CD4-positive, alpha-beta memory T cell (primary cell): ENCODE results near the gene NAALADL2. TPM values are rescaled to one million over a fixed set of nuclear protein-coding genes. Genes with fewer than 3 reads are reported as not detected.

Source experiments
- CTCF ChIA-PET: fragments of 350-600 bp; sonication (Branson Sonifier 250); formaldehyde crosslinking; loops from one replicate; lab custom pipeline; 2021; ENCODE audit warnings: inconsistent platforms; ENCODE audit not compliant: partially characterized antibody; lab: Charles Lee
- POLR2A ChIA-PET: fragments of 350-600 bp; sonication (Branson Sonifier 250); formaldehyde crosslinking; loops from one replicate; lab custom pipeline; 2021; ENCODE audit not compliant: partially characterized antibody; lab: Charles Lee
- DNase-seq, 5 donors: peaks; one replicate each; pipeline versions ENCODE4 v3.0.0 to v3.0.0-alpha.2; 2020 to 2022; ENCODE audit warnings: mixed read lengths in 1 of 5
- H3K27ac ChIP-seq: one replicate; pipeline ENCODE4 v1.7.0; 2013; ENCODE audit warnings: low read depth, low read length
- H3K27me3 ChIP-seq: 2 replicates; pipeline ENCODE4 v1.7.0; 2013; ENCODE audit warnings: mild to moderate bottlenecking, low read length, moderate library complexity; ENCODE audit not compliant: insufficient read depth
- H3K36me3 ChIP-seq: 2 replicates; pipeline ENCODE4 v1.7.0; 2013; ENCODE audit warnings: mild to moderate bottlenecking, low read length, moderate library complexity; ENCODE audit not compliant: insufficient read depth
- H3K4me1 ChIP-seq: 2 replicates; pipeline ENCODE4 v1.7.0; 2013; ENCODE audit warnings: mild to moderate bottlenecking, low read length, moderate library complexity; ENCODE audit not compliant: insufficient read depth
- H3K4me3 ChIP-seq, 2 donors: one replicate each; pipeline ENCODE4 v1.7.0; 2013; ENCODE audit warnings: low read length in 2 of 2, mild to moderate bottlenecking in 1 of 2
- H3K9me3 ChIP-seq, 2 donors: one replicate each; pipeline ENCODE4 v1.7.0; 2013; ENCODE audit warnings: low read length in 2 of 2, control low read depth in 1 of 2; ENCODE audit not compliant: control insufficient read depth in 1 of 2
- H3K27ac Mint-ChIP-seq, 7 donors: one replicate each; pipeline ENCODE4 v1.8.0; 2020 to 2021; ENCODE audit warnings: mixed read lengths in 7 of 7, mild to moderate bottlenecking in 6 of 7, inconsistent platforms in 3 of 7, moderate library complexity in 3 of 7
- H3K27me3 Mint-ChIP-seq, 2 donors: one replicate each; pipeline ENCODE4 v1.8.0; 2020 to 2021; ENCODE audit warnings: mixed read lengths in 2 of 2
- H3K36me3 Mint-ChIP-seq, 2 donors: one replicate each; pipeline ENCODE4 v1.8.0; 2020 to 2021; ENCODE audit warnings: mixed read lengths in 2 of 2, inconsistent platforms in 1 of 2, mild to moderate bottlenecking in 1 of 2
- H3K4me1 Mint-ChIP-seq, 4 donors: one replicate each; pipeline ENCODE4 v1.8.0; 2020 to 2021; ENCODE audit warnings: mixed read lengths in 4 of 4, mild to moderate bottlenecking in 1 of 4
- H3K4me3 Mint-ChIP-seq, 8 donors: one replicate each; pipeline ENCODE4 v1.8.0; 2020 to 2021; ENCODE audit warnings: mixed read lengths in 8 of 8, mild to moderate bottlenecking in 7 of 8, moderate library complexity in 6 of 8, inconsistent platforms in 3 of 8
- H3K9me3 Mint-ChIP-seq, 8 donors: one replicate each; pipeline ENCODE4 v1.8.0; 2020 to 2021; ENCODE audit warnings: mixed read lengths in 8 of 8, mild to moderate bottlenecking in 5 of 8, inconsistent platforms in 3 of 8, moderate library complexity in 1 of 8
- intact Hi-C: fragments of 100-400 bp; cut with micrococcal nuclease; formaldehyde crosslinking; loops from one replicate; pipeline ENCODE4 v1.15.1; 2023
- polyA plus RNA-seq, 2 donors: library from polyadenylated mRNA; unstranded; fragments of 300-500 nt; fragmentation: Illumina TruSeq; gene quantifications; one replicate each; pipeline ENCODE4 v1.2.3, GENCODE V29; 2021
- total RNA-seq, 2 experiments: library from RNA; stranded (reverse); gene quantifications; one replicate each; pipeline ENCODE4 v1.2.3, GENCODE V29; 2021

Gene NAALADL2
- total and polyA plus RNA-seq, 4 experiments from 2014 or later = not detected

DNA sequence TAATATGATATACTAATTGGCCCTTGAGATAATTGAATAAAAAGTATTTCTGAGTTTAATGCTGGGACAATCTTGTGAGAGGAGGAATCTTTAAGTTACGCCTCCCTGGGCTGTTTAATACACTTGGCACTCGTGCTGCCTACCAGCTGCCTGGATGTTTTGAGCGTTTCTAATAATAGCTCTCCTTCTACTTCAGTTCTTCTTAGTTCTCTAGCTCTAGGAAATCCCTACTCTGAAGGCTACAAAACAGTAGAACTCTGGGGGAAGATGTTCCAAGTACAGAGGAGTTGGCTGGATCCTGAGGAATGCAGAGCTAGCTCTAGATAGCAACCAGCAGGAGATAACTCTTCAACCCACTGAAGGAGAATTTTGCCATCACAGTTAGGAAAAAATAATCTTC lies 3.5 kb downstream of the NAALADL2 start:
- no peaks in the 10 kb centered on the region for H3K27me3 Mint-ChIP-seq
- Histone ChIP-seq H3K4me1 (no peaks in the 10 kb centered on the region), H3K36me3 (no peaks in the 10 kb centered on the region), H3K27ac (no peak overlapping the region), H3K27me3 (no peaks in the 10 kb centered on the region), H3K4me3 (no peak overlapping the region), H3K9me3 (no peaks in the 10 kb centered on the region)
- H3K4me1 Mint-ChIP-seq = no peaks in the 10 kb centered on the region
- ChIA-PET POLR2A (no interaction called here), CTCF (no interaction called here)
- H3K4me3 Mint-ChIP-seq = no peak overlapping the region
- intact Hi-C loops = no loop called here
- H3K9me3 Mint-ChIP-seq = peaks cover 0 to 2% (median 0%) of the 10 kb centered on the region in 8 donors
- DNase-seq = no peak
- H3K36me3 Mint-ChIP-seq = no peaks in the 10 kb centered on the region
- H3K27ac Mint-ChIP-seq = no peak overlapping the region

GRCh38 chr3:174863488-174863887 lies 4.4 kb downstream of the NAALADL2 start:
- H3K27ac Mint-ChIP-seq = no peak overlapping the region
- H3K27me3 Mint-ChIP-seq = no peaks in the 10 kb centered on the region
- intact Hi-C loops = no loop called here
- no peak overlapping the region for H3K27ac ChIP-seq
- ChIA-PET CTCF (no interaction called here), POLR2A (no interaction called here)
- H3K27me3 ChIP-seq = no peaks in the 10 kb centered on the region
- no peaks in the 10 kb centered on the region for H3K36me3 ChIP-seq
- no peaks in the 10 kb centered on the region for H3K9me3 ChIP-seq
- peaks cover 0 to 3% (median 0%) of the 10 kb centered on the region in 8 donors for H3K9me3 Mint-ChIP-seq
- H3K4me1 Mint-ChIP-seq = no peaks in the 10 kb centered on the region
- no peak for DNase-seq
- no peaks in the 10 kb centered on the region for H3K36me3 Mint-ChIP-seq
- no peaks in the 10 kb centered on the region for H3K4me1 ChIP-seq
- no peak overlapping the region for H3K4me3 ChIP-seq
- no peak overlapping the region for H3K4me3 Mint-ChIP-seq

GRCh38 chr3:174869448-174869847 lies 10.3 kb downstream of the NAALADL2 start:
- POLR2A ChIA-PET = no interaction called here
- Histone ChIP-seq H3K27ac (no peak overlapping the region), H3K4me1 (no peaks in the 10 kb centered on the region), H3K4me3 (no peak overlapping the region), H3K36me3 (no peaks in the 10 kb centered on the region), H3K27me3 (no peaks in the 10 kb centered on the region), H3K9me3 (no peaks in the 10 kb centered on the region)
- Mint-ChIP-seq H3K36me3 (no peaks in the 10 kb centered on the region), H3K9me3 (peaks cover 0 to 7% (median 2%) of the 10 kb centered on the region in 8 donors), H3K27ac (no peak overlapping the region), H3K4me3 (no peak overlapping the region), H3K4me1 (no peaks in the 10 kb centered on the region), H3K27me3 (no peaks in the 10 kb centered on the region)
- DNase-seq = no peak
- CTCF ChIA-PET = no interaction called here
- intact Hi-C loops = no loop called here

DNA sequence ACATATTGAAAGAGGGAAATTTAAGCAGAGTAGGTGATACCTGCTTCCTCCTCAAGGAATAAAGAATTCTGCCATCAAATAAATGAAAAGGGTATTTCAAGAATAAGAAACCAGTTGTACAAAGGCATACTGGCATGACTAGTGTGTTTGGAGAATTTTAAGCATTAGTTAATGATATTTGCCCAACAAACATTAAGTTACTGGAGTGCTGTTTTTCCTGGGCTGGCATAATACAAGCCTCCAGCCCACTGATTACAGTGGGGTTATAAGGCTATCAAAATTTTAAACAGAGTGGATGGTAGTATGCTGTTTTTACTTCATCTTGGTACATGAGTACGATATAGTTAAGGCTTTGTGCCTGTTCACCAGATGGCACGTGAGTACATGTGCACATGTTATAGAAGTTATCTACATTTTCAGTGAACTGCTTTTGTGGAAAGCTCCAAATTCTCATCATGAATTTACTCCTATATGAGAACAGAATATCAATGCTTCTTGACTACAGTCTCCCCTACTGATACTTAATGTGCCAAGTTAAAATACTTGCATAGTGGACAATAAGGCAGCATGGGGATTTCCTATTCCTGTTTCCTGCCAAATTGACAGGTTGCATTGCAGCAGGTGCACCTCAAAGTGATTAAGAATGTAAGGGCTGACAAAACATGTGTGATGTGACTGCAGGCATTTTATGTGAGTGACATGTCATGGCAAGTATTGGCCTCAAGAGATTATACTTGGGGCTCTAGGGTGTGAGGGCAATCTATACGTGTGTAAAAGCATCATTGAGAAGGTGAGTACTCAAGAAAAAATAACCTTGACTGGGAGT lies 14.9 kb downstream of the NAALADL2 start:
- Mint-ChIP-seq H3K36me3 (no peaks in the 10 kb centered on the region), H3K4me3 (no peak overlapping the region), H3K27me3 (no peaks in the 10 kb centered on the region), H3K27ac (no peak overlapping the region), H3K9me3 (peaks cover 0 to 7% (median 1%) of the 10 kb centered on the region in 8 donors), H3K4me1 (no peaks in the 10 kb centered on the region)
- H3K27ac ChIP-seq = no peak overlapping the region
- CTCF ChIA-PET = no interaction called here
- no peaks in the 10 kb centered on the region for H3K27me3 ChIP-seq
- intact Hi-C loops = no loop called here
- no peaks in the 10 kb centered on the region for H3K36me3 ChIP-seq
- no peaks in the 10 kb centered on the region for H3K9me3 ChIP-seq
- H3K4me3 ChIP-seq = no peak overlapping the region
- no peaks in the 10 kb centered on the region for H3K4me1 ChIP-seq
- no peak for DNase-seq
- POLR2A ChIA-PET = no interaction called here

DNA sequence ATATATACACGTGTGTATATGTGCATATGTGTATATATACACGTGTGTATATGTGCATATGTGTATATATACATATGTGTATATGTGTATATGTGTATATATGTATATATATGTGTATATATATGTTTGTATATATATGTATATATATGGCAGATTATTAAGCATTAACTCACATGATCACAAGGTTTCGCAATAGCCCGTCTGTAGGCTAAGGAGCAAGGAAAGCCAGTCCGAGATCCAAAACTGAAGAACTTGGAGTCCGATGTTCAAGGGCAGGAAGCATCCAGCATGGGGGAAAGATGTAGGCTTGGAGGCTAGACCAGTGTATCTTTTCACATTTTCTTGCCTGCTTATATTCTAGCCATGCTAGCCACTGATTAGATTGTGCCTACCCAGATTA lies 23.7 kb downstream of the NAALADL2 start:
- Mint-ChIP-seq H3K4me3 (no peak overlapping the region), H3K27me3 (no peaks in the 10 kb centered on the region), H3K27ac (no peak overlapping the region), H3K4me1 (no peaks in the 10 kb centered on the region), H3K36me3 (no peaks in the 10 kb centered on the region), H3K9me3 (peaks cover 0 to 17% (median 6%) of the 10 kb centered on the region in 8 donors)
- ChIA-PET POLR2A (no interaction called here), CTCF (no interaction called here)
- intact Hi-C loops = no loop called here
- Histone ChIP-seq H3K27ac (no peak overlapping the region), H3K4me1 (no peaks in the 10 kb centered on the region), H3K4me3 (no peak overlapping the region), H3K36me3 (no peaks in the 10 kb centered on the region), H3K9me3 (no peaks in the 10 kb centered on the region), H3K27me3 (no peaks in the 10 kb centered on the region)
- DNase-seq = no peak

DNA sequence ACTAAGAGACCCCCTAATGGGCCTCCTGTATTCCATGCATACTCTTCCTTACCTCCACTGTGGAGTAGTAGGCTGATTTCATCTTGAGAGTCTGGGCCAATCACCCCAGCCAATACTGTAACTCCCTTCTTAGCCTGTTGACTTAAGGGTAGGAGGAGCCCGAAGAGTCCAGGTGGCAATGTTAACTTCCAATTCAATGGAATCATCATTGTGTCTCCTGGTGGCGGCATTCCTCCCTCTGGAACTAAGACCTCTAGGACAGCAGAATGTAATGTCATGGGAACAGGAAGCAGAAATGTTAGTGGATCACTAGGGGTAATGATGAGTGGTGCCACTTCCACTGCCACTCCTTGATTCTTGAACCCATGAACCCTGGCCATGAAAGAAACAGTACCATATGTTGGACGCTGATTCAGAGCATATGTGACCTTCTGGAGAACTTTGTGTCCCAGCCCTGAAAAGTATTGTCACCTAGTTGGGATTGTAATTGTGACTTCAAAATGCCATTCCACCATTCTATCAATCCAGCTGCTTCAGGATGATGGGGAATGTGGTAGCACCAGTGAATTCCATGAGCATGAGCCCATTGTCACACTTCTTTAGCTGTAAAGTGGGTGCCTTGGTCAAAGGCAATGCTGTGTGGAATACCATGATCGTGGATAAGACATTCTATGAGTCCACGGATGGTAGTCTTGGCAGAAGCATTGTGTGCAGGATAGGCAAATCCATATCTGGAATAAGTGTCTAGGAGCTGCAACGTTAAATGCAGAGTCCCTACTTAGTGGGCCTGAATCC lies 24.9 kb downstream of the NAALADL2 start:
- H3K4me1 Mint-ChIP-seq = no peaks in the 10 kb centered on the region
- H3K27ac Mint-ChIP-seq = no peak overlapping the region
- no peak overlapping the region for H3K27ac ChIP-seq
- H3K4me3 ChIP-seq = no peak overlapping the region
- no peaks in the 10 kb centered on the region for H3K9me3 ChIP-seq
- H3K4me1 ChIP-seq = no peaks in the 10 kb centered on the region
- H3K27me3 ChIP-seq = no peaks in the 10 kb centered on the region
- peaks cover 0 to 12% (median 7%) of the 10 kb centered on the region in 8 donors for H3K9me3 Mint-ChIP-seq
- intact Hi-C loops = no loop called here
- POLR2A ChIA-PET = no interaction called here
- no peaks in the 10 kb centered on the region for H3K27me3 Mint-ChIP-seq
- H3K36me3 ChIP-seq = no peaks in the 10 kb centered on the region
- no peak for DNase-seq
- CTCF ChIA-PET = no interaction called here
- H3K36me3 Mint-ChIP-seq = no peaks in the 10 kb centered on the region
- no peak overlapping the region for H3K4me3 Mint-ChIP-seq

DNA sequence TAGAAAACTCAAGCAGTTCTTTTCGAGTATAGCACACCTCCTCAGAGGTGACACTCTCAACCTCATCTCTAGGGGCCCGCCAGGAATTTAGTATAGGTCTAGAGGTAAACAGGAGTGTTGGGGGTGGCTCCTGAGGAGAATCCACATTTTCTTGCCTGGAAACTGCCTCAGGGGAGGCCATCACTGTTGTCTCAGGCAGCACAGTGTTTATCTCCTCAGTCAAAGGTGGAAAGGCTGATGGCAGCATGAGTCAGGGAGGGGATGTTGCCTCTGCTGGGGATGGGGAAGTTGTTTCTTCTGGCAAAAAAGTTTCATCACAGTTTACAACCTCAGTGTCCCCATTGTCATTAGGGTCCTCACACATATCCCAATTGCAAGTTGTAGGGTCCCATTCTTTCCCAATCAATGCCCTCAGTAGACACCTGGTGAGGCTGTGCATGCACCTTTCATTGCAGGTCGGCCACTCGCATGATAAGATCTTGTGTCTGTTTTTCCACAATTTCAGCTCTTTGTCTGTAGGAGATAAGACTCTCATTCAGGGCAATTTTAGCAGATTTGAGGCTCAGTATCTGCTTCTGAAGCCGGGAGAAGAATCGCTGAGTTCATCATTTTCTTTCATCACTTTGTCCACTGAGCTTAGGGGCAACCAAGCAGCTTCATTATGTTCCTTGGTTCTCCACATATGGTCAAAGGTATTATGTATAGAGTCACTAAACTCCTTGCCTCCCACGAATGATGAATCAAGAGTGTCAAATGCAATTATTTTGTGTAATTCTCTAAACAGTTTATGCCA lies 25.8 kb downstream of the NAALADL2 start:
- H3K36me3 ChIP-seq = no peaks in the 10 kb centered on the region
- intact Hi-C loops = no loop called here
- no peak overlapping the region for H3K27ac Mint-ChIP-seq
- CTCF ChIA-PET = no interaction called here
- peaks cover 0 to 12% (median 7%) of the 10 kb centered on the region in 8 donors for H3K9me3 Mint-ChIP-seq
- no peak overlapping the region for H3K4me3 ChIP-seq
- H3K27me3 ChIP-seq = no peaks in the 10 kb centered on the region
- H3K27me3 Mint-ChIP-seq = no peaks in the 10 kb centered on the region
- no peaks in the 10 kb centered on the region for H3K9me3 ChIP-seq
- POLR2A ChIA-PET = no interaction called here
- no peaks in the 10 kb centered on the region for H3K4me1 ChIP-seq
- no peak overlapping the region for H3K4me3 Mint-ChIP-seq
- no peak for DNase-seq
- H3K36me3 Mint-ChIP-seq = no peaks in the 10 kb centered on the region
- no peak overlapping the region for H3K27ac ChIP-seq
- no peaks in the 10 kb centered on the region for H3K4me1 Mint-ChIP-seq
